ENCODE measurements around the gene PLA2G2A.
A peak's percentile ranks its signal among the peaks of the same experiment; 100 is the strongest.
"Not testable (repeated sequence)": the region's sequence is repeated elsewhere in the genome, so short reads cannot be mapped to it uniquely, and the experiment has no call there.

The PLA2G2A gene

DNA sequence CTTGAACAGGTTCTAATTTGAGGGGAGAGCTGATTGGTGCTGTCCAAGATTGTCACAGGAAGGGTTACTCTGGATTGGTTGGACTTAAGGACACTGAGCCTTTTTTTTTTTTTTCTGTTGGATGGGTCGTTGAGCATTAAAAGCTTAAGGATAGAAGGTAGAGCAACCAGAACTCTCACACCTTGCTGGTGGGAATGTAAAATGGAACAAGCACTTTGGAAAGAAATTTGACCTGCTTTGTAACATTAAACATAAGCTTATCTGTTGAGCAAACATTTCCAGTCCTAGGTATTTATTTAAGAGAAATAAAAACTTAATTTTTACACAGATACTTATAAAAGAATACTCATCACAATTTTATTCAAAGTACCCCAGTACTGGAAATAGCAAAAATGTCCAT lies 29.8 kb upstream of the PLA2G2A start:
- Mint-ChIP-seq H3K9me3 (peaks cover 19% of the 10 kb centered on the region), H3K4me1 (no peaks in the 10 kb centered on the region), H3K27ac (no peak overlapping the region), H3K4me3 (no peak overlapping the region), H3K36me3 (ENCODE audit: low read depth) (no peaks in the 10 kb centered on the region), H3K27me3 (ENCODE audit: low read depth, poor library complexity) (peaks cover 17% of the 10 kb centered on the region)
- no peak for TF ChIP-seq CTCF (IDR thresholded peaks at IDR 0.05)
- no peak for DNase-seq

GRCh38 chr1:20008391-20008841 lies 29.0 kb upstream of the PLA2G2A start:
- Mint-ChIP-seq H3K9me3 (peaks cover 23% of the 10 kb centered on the region), H3K27ac (no peak overlapping the region), H3K4me1 (no peaks in the 10 kb centered on the region), H3K27me3 (ENCODE audit: low read depth, poor library complexity) (peaks cover 17% of the 10 kb centered on the region), H3K4me3 (no peak overlapping the region), H3K36me3 (ENCODE audit: low read depth) (no peaks in the 10 kb centered on the region)
- no peak for TF ChIP-seq CTCF (IDR thresholded peaks at IDR 0.05)
- no peak for DNase-seq

GRCh38 chr1:19998823-19999222 lies 19.4 kb upstream of the PLA2G2A start:
- not testable (repeated sequence) for H3K27ac Mint-ChIP-seq; H3K27me3 Mint-ChIP-seq (ENCODE audit: low read depth, poor library complexity); DNase-seq; H3K4me3 Mint-ChIP-seq; H3K36me3 Mint-ChIP-seq (ENCODE audit: low read depth); H3K4me1 Mint-ChIP-seq
- peaks cover 36% of the 10 kb centered on the region for H3K9me3 Mint-ChIP-seq

DNA sequence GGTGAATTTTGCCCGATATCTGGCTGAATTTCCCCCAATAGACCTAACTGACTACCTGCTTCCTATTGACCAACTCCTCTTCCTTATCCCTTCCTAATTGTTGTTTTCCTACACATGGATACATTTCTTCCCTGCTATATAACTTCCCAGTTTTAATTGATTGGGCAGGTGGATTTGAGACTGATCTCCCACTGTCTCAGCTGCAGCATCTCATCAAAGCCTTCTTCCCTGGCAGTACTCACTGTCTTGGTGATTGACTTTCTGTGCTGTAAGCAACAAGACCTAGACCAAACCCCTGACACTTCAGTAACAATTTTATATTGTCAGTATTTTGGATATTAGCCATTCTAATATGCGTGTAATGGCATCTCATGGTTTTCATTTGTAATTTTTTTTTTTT lies 11.3 kb upstream of the PLA2G2A start:
- Mint-ChIP-seq H3K9me3 (peaks cover 8% of the 10 kb centered on the region), H3K36me3 (ENCODE audit: low read depth) (no peaks in the 10 kb centered on the region), H3K27me3 (ENCODE audit: low read depth, poor library complexity) (peaks cover 6% of the 10 kb centered on the region), H3K4me3 (peak overlapping the region; percentile 5), H3K27ac (no peak overlapping the region), H3K4me1 (peaks cover 7% of the 10 kb centered on the region)
- TF ChIP-seq CTCF (IDR thresholded peaks at IDR 0.05), result no peak
- no peak for DNase-seq

DNA sequence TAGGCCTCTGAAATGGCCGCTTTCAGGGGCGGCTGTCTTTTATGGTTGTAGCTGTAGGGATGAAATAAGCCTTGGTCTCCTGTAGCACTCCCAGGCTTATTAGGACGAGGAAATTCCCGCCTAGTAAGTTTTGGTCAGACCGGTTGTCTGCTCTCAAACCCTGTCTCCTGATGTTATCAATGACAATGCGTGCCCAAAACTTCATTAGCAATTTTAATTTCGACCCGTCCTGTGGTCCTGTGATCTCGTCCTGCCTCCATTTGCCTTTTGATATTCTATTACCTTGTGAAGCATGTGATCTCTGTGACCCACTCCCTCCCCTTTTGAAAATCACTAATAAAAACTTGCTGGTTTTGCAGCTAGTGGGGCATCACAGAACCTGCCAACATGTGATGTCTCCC lies 10.8 kb upstream of the PLA2G2A start:
- H3K4me3 Mint-ChIP-seq, result peak overlapping the region; percentile 5
- not testable (repeated sequence) for H3K27ac Mint-ChIP-seq; H3K9me3 Mint-ChIP-seq; H3K36me3 Mint-ChIP-seq (ENCODE audit: low read depth); H3K27me3 Mint-ChIP-seq (ENCODE audit: low read depth, poor library complexity); DNase-seq; H3K4me1 Mint-ChIP-seq

- no peak for TF ChIP-seq CTCF (IDR thresholded peaks at IDR 0.05)
- Mint-ChIP-seq H3K36me3 (ENCODE audit: low read depth) (no peaks in the 10 kb centered on the region), H3K27ac (no peak overlapping the region), H3K27me3 (ENCODE audit: low read depth, poor library complexity) (peaks cover 6% of the 10 kb centered on the region), H3K4me3 (no peak overlapping the region), H3K4me1 (peaks cover 7% of the 10 kb centered on the region), H3K9me3 (peaks cover 8% of the 10 kb centered on the region)
- no peak for DNase-seq
These were observed 9.0 kb upstream of the PLA2G2A start for GRCh38 chr1:19988267-19989006.

DNA sequence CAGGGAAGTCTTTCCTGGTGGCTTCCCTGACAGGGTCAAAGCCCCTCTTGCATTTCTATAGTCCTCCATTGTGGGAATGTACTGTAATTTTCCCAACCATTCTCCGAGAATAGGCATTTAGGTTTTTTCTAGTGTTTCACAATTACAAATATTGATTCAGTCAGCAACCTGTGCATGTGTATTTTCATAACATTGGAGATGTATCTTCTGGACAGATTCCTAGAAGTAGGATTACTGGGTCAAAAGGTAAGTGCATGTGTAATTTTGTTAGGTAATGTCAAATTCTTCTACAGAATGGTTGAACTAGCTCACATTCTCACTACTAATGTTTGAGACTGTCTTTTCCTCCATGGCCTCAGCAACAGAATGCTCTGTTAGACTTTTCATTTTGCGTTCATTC lies 8.3 kb upstream of the PLA2G2A start:
- Mint-ChIP-seq H3K36me3 (ENCODE audit: low read depth) (no peaks in the 10 kb centered on the region), H3K27ac (no peak overlapping the region), H3K9me3 (peaks cover 8% of the 10 kb centered on the region), H3K4me1 (peaks cover 7% of the 10 kb centered on the region), H3K4me3 (no peak overlapping the region), H3K27me3 (ENCODE audit: low read depth, poor library complexity) (peaks cover 6% of the 10 kb centered on the region)
- no peak for TF ChIP-seq CTCF (IDR thresholded peaks at IDR 0.05)
- DNase-seq, result no peak

DNA sequence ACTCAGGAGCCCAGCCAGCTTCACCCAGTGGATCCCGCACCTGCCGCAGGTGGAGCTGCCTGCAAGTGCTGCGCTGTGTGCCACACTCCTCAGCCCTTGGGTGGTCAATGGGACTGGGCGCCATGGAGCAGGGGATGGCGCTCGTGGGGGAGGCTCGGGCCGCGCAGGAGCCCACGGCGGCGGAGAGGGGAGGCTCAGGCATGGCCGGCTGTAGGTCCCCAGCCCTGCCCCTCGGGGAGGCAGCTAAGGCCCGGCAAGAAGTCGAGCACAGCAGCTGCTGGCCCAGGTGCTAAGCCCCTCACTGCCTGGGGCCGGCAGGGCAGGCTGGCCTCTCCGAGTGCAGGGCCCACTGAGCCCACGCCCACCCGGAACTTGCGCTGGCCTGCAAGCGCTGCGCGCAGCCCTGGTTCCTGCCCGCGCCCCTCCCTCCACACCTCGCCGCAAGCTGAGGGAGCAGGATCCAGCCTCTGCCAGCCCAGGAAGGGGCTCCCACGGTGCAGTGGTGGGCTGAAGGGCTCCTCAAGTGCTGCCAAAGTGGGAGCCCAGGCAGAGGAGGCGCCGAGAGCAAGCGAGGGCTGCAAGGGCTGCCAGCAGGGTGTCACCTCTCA lies 5.1 kb upstream of the PLA2G2A start:
- not testable (repeated sequence) for H3K36me3 Mint-ChIP-seq (ENCODE audit: low read depth); H3K27ac Mint-ChIP-seq; DNase-seq; H3K4me3 Mint-ChIP-seq; H3K9me3 Mint-ChIP-seq; H3K27me3 Mint-ChIP-seq (ENCODE audit: low read depth, poor library complexity)
- H3K4me1 Mint-ChIP-seq, result peaks cover 11% of the 10 kb centered on the region

All from nephron progenitor cell (in vitro differentiated cells).